PC-9 (cell line): Measurements from ENCODE around the gene FASN. TPM values are rescaled to one million over a fixed set of nuclear protein-coding genes. Genes with fewer than 3 reads are reported as not detected.

Experiments
- BruUV-seq: library from RNA; stranded (reverse); fragments of 400-500 nt; replicated peaks from 2 replicates; lab custom pipeline; 2021; lab: Mats Ljungman, UMichigan
- CTCF ChIA-PET: fragments of 300-600 bp; sonication (Branson Sonifier 250); formaldehyde crosslinking; loops from one replicate; lab custom pipeline; 2022; ENCODE audit warnings: antibody characterized with exemption; lab: Charles Lee
- POLR2A ChIA-PET: fragments of 300-600 bp; sonication (Branson Sonifier 250); formaldehyde crosslinking; loops from one replicate; lab custom pipeline; 2022; ENCODE audit warnings: antibody characterized with exemption; ENCODE audit not compliant: unreplicated experiment; lab: Charles Lee
- DNase-seq, 2 experiments: peaks; one replicate each; pipeline versions ENCODE4 v3.0.0 to v3.0.0-alpha.2; 2015 to 2022; ENCODE audit warnings: mixed read lengths in 1 of 2
- H2AFZ ChIP-seq: fragments of 200-600 bp; sonication (generic); 2 replicates; pipeline ENCODE4 v1.8.1; 2017; ENCODE audit warnings: antibody characterized with exemption
- H3F3A ChIP-seq: fragments of 200-600 bp; sonication (generic); 2 replicates; pipeline ENCODE4 v1.8.1; 2017; ENCODE audit warnings: antibody characterized with exemption, mild to moderate bottlenecking, low read depth; ENCODE audit not compliant: insufficient read depth
- H3K27ac ChIP-seq: fragments of 200-600 bp; sonication (generic); 2 replicates; pipeline ENCODE4 v1.6.1; 2016; ENCODE audit warnings: mixed run types
- H3K27me3 ChIP-seq: fragments of 200-600 bp; sonication (generic); 2 replicates; pipeline ENCODE4 v1.6.1; 2016; ENCODE audit warnings: low read depth, mixed run types; ENCODE audit not compliant: insufficient read depth
- H3K36me3 ChIP-seq: fragments of 200-600 bp; sonication (generic); 2 replicates; pipeline ENCODE4 v1.6.1; 2016; ENCODE audit warnings: low read depth, mixed run types
- H3K4me1 ChIP-seq: fragments of 200-600 bp; sonication (generic); replicated peaks from 2 replicates; pipeline ENCODE4 v1.6.1; 2016; ENCODE audit warnings: mixed run types; ENCODE audit not compliant: insufficient read depth
- H3K4me2 ChIP-seq: fragments of 200-600 bp; sonication (generic); 2 replicates; pipeline ENCODE4 v1.6.1; 2017; ENCODE audit warnings: mixed run types
- H3K4me3 ChIP-seq: fragments of 200-600 bp; sonication (generic); 2 replicates; pipeline ENCODE4 v1.6.1; 2016; ENCODE audit warnings: mixed run types
- H3K79me2 ChIP-seq: fragments of 200-600 bp; sonication (generic); 2 replicates; pipeline ENCODE4 v1.6.1; 2017; ENCODE audit warnings: low read depth, mixed run types
- H3K9me2 ChIP-seq: fragments of 200-600 bp; sonication (generic); 2 replicates; pipeline ENCODE4 v1.8.1; 2017; ENCODE audit warnings: mild to moderate bottlenecking; ENCODE audit not compliant: insufficient read depth
- H3K9me3 ChIP-seq: fragments of 200-600 bp; sonication (generic); 2 replicates; pipeline ENCODE4 v1.8.1; 2016; ENCODE audit warnings: low read depth; ENCODE audit not compliant: insufficient read depth
- H4K20me1 ChIP-seq: fragments of 200-600 bp; sonication (generic); 2 replicates; pipeline ENCODE4 v1.8.1; 2017; ENCODE audit not compliant: insufficient read depth
- CTCF ChIP-seq: fragments of 200-600 bp; sonication (generic); conservative IDR thresholded peaks from 2 replicates; pipeline ENCODE4 v1.6.1; 2017; ENCODE audit warnings: mixed run types, antibody characterized with exemption, mild to moderate bottlenecking, moderate library complexity
- EZH2 ChIP-seq: fragments of 200-600 bp; sonication (generic); IDR thresholded peaks from 2 replicates; pipeline ENCODE4 v1.8.0; 2017; ENCODE audit warnings: antibody characterized with exemption, low read depth
- intact Hi-C: fragments of 100-400 bp; cut with micrococcal nuclease; formaldehyde crosslinking; loops from one replicate; pipeline ENCODE4 v1.10.0; 2022; ENCODE audit not compliant: unreplicated experiment
- total RNA-seq: library from RNA; stranded (reverse); gene quantifications from 2 replicates; pipeline ENCODE4 v1.2.3, GENCODE V29; 2021

FASN gene
- total RNA-seq, 1 experiment from 2014 or later, result 658 TPM

GRCh38 chr17:82035488-82035887, 62.5 kb downstream of the FASN start:
- no peaks in the 10 kb centered on the region for H3K9me2 ChIP-seq
- no peaks in the 10 kb centered on the region for H3K27me3 ChIP-seq
- BruUV-seq, result no TSS peak
- H3K27ac ChIP-seq, result no peak overlapping the region
- no peak overlapping the region for H3K4me3 ChIP-seq
- no peaks in the 10 kb centered on the region for H4K20me1 ChIP-seq
- no peaks in the 10 kb centered on the region for H3K79me2 ChIP-seq
- DNase-seq, result no peak
- H3K36me3 ChIP-seq, result no peaks in the 10 kb centered on the region
- H3F3A ChIP-seq, result peaks cover 4% of the 10 kb centered on the region; the same call in 1 of the 2 replicates
- H2AFZ ChIP-seq, result no peak overlapping the region
- TF ChIP-seq EZH2 (no peak), CTCF (no peak)
- H3K9me3 ChIP-seq, result no peaks in the 10 kb centered on the region
- ChIA-PET POLR2A (no interaction called here), CTCF (interaction anchor here (0.7 kb wide), 1 partner anchor 15 kb away, joined by 3 read pairs; no protein-coding TSS in a partner anchor)
- H3K4me2 ChIP-seq, result no peak overlapping the region
- 0 out of 2 replicates have a peak, but pooled peaks cover 6% of the 10 kb centered on the region for H3K4me1 ChIP-seq
- intact Hi-C loops, result loop anchor here (5.0 to 10.0 kb wide), 2 partner anchors 62 to 209 kb away; partner anchors contain the start of gene FASN

GRCh38 chr17:82034371-82035011, 63.5 kb downstream of the FASN start:
- Histone ChIP-seq H3K9me3 (no peaks in the 10 kb centered on the region), H3K4me2 (no peak overlapping the region), H3F3A (peaks cover 4% of the 10 kb centered on the region; the same call in 1 of the 2 replicates), H2AFZ (no peak overlapping the region), H3K9me2 (no peaks in the 10 kb centered on the region), H3K79me2 (no peaks in the 10 kb centered on the region), H4K20me1 (no peaks in the 10 kb centered on the region), H3K4me1 (0 out of 2 replicates have a peak, but pooled peaks cover 6% of the 10 kb centered on the region), H3K27me3 (no peaks in the 10 kb centered on the region), H3K36me3 (no peaks in the 10 kb centered on the region), H3K27ac (no peak overlapping the region), H3K4me3 (no peak overlapping the region)
- POLR2A ChIA-PET, result no interaction called here
- no peak for TF ChIP-seq EZH2
- TF ChIP-seq CTCF, result no peak
- CTCF ChIA-PET, result no interaction called here
- intact Hi-C loops, result loop anchor here (5.0 to 10.0 kb wide), 2 partner anchors 63 to 210 kb away; partner anchors contain the start of gene FASN
- BruUV-seq, result no TSS peak
- DNase-seq, result no peak

- H3K27ac ChIP-seq, result no peak overlapping the region
- no peak overlapping the region for H3K4me3 ChIP-seq
- no peaks in the 10 kb centered on the region for H3K79me2 ChIP-seq
- H3K27me3 ChIP-seq, result no peaks in the 10 kb centered on the region
- H4K20me1 ChIP-seq, result no peaks in the 10 kb centered on the region
- no peaks in the 10 kb centered on the region for H3K9me3 ChIP-seq
- DNase-seq, result no peak
- CTCF ChIA-PET, result no interaction called here
- BruUV-seq, result no TSS peak
- H2AFZ ChIP-seq, result no peak overlapping the region
- H3K9me2 ChIP-seq, result no peaks in the 10 kb centered on the region
- TF ChIP-seq CTCF (no peak), EZH2 (no peak)
- no peak overlapping the region for H3K4me2 ChIP-seq
- peaks cover 4% of the 10 kb centered on the region; the same call in 1 of the 2 replicates for H3F3A ChIP-seq
- H3K36me3 ChIP-seq, result no peaks in the 10 kb centered on the region
- 0 out of 2 replicates have a peak, but pooled peaks cover 6% of the 10 kb centered on the region for H3K4me1 ChIP-seq
- POLR2A ChIA-PET, result no interaction called here
- intact Hi-C loops, result loop anchor here (10.0 kb wide), 1 partner anchor 211 kb away; no protein-coding TSS in a partner anchor
These were observed 64.5 kb downstream of the FASN start for GRCh38 chr17:82033359-82034085.
